CD1c-positive myeloid dendritic cell (primary cell): ENCODE data around the gene COBL.

Experiments used
- DNase-seq: peaks from one replicate; pipeline ENCODE4 v3.0.0-alpha.2; 2016; ENCODE audit errors: extremely low spot score

The COBL gene

DNA sequence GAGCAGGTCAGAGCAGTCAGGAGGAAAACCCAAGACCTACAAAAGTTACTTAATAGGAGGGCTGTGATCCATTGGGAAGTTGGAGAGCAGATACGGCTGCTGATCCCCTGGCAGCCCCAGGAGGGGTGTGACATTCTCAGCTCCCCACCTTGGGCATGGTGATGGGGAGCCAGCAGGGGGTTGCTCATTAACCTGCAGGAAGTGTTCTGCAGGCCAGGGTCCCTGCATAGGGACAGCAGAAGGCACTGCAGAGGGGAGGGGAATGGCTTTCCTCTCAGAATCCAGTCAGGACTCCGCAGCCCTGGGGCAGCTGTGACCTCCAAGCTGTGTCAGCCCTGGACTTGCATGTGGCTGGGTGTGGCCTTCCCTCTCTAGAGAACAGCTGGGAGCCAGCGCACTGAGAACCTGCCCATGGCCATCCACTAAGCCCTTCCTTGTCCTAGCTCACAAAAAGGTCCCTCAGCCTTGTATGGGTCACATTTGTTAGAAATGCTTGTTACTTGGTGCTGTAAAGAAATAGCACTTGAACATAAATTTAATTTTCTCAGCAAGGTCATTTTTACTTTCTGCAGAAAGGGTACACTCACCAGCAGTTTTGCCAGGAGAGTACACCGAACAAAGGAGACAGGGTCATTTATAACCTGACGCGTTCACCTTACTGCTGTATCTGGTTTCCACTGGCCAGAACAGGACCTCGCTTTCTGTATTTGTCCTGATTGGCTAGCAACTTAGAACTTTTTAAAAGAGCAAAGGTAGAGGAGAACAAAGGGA is 169.6 kb downstream of the COBL start:
- DNase-seq: no peak

DNA sequence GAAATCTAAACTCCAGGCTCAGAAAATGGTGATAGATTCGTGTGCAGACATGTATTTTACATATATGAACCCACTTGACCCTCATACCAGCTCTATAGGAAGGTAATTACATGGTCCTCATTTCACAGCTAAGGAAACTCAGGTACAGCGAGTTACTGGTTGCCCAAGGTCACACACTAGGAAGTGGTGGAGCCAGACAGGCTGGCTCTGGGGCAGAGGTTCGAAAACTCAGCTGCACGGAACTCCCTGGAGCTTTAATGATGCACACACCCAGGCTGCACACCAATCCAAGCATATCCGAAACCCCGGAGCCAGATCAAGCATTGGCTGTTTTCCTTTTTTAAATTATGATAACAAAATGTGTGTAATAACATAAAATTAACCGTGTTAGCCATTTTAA is 172.4 kb downstream of the COBL start:
- no peak for DNase-seq

- DNase-seq: no peak
Measured at GRCh38 chr7:51142741-51143385, 173.7 kb downstream of the COBL start.

- peak; percentile 33 for DNase-seq
Measured at GRCh38 chr7:51141451-51142003, 175.1 kb downstream of the COBL start.

GRCh38 chr7:51140199-51141164 is 176.1 kb downstream of the COBL start:
- no peak for DNase-seq

GRCh38 chr7:51139796-51140195 is 176.8 kb downstream of the COBL start:
- DNase-seq: no peak

DNA sequence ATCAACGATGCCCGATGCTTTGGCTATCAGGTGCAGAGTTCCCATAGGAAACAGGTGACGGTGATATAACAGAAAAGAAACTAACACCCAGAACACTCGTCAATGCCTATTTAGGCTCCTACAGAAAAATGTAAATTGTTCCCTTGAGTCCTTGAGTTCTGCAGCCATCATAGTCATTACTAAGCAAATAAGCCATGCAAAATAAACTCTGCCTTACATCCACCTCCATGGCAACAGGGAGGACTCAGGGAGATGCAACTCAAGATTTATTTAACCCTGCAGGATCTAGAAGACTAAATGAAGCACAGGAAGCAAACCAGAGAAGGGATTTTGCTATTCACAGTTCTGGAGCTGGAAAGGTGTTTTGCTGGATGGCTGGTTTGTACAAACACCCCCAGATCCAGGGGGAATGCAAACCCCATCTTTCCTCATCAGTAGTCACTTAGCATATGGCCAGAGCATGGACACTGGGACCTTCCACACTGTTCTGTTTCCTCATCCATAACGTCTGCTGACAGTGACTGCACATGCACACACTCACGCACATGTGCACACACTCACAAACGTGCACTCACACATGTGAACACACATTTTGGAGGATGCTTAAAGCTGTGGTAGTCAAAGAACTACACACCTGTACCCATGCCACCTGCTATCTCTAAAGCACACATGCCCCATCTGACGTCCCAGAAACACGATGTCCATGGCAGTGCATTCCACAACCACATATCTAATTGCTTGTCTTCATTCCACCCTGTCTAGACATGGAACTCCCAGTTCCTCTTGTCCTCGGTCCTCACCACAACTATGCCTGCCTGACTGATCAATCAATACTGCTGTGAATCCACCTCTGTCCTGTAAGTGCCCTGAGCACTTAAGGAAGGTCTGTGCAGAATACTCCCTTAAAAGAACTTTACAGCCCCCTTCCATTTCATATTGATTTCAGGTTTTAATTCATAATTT is 178.2 kb downstream of the COBL start:
- DNase-seq: no peak

- DNase-seq: no peak
Measured at GRCh38 chr7:51135576-51135975, 181.0 kb downstream of the COBL start.

DNA sequence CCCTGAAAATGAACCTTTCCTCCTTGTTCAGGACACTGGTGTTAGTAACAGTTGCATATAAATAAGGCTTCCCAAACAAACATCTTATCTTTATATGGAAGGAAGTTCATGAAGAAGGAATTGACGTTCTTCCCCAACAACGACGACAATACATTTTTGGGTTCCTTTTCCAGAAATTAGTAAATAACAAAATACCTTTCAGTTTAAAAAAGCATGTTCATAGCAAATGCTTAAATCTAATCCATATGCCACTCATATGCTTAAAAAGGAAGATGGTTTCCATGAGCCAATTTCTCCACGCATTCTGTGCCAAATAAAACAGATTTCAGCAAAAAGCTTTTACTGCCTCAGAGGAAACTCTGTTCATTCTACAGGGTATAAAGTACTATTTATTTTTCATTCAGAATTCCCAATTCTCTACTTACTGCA is 182.6 kb downstream of the COBL start:
- DNase-seq: no peak

DNA sequence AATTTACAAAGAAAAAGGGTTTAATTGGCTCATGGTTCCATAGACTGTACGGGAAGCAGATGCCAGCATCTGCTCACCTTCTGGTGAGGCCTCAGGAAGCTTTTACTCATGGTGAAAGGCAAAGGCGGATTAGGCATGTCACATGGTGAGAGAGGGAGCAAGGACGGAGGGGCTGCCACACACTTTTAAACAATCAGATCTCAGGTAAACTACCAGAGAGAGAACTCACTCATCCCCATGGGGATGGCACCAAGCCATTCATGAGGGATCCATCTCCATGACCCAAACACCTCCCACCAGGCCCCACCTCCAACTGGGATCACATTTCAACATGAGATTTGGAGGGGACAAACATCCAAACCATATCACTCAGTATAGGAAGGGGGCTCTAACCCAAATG is 183.9 kb downstream of the COBL start:
- DNase-seq: no peak

- no peak for DNase-seq
Measured at GRCh38 chr7:51129527-51130472, 186.8 kb downstream of the COBL start.

DNA sequence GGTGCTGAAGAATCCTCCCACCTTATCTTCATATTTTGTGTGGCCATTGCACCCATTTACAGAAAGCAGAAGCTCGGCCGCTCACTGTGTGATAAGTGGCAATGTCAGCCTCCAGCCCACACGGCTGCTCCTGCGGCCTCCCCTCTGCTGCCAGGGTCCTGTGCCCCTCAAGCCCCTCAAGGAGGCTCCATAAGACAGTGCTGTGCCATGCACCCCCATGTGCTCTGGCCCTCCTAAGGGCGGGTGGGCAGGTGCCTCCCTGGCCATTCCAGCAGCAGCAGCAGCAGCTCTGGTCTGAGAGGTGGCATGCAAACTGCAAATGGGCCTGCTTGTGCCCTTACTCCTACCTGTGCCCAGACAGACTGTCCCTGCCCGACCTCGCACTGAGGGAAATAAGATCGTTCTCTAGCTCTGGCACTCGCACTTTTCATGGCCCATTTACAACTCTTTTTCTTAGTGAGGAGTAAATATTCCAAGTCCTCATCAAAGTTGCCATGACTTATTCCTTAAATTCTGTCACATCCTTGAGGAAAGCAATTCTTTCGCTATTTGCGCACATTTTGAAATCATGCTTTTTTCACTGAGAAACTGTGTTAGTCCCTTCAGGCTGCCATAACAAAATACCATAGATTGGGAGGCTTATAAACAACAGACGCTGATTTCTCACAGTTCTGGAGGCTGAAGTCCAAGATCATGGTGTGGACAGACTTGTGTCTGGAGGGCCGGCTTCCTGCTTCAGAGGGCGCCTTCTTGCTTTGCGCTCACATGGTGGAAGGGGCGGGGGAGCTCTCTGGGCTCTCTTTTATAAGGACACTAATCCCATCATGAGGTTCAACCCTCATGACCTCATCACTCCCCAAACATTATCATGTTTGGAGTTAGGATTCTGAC is 187.8 kb downstream of the COBL start:
- no peak for DNase-seq

- DNase-seq: no peak
Measured at GRCh38 chr7:51127618-51127904, 189.0 kb downstream of the COBL start.

DNA sequence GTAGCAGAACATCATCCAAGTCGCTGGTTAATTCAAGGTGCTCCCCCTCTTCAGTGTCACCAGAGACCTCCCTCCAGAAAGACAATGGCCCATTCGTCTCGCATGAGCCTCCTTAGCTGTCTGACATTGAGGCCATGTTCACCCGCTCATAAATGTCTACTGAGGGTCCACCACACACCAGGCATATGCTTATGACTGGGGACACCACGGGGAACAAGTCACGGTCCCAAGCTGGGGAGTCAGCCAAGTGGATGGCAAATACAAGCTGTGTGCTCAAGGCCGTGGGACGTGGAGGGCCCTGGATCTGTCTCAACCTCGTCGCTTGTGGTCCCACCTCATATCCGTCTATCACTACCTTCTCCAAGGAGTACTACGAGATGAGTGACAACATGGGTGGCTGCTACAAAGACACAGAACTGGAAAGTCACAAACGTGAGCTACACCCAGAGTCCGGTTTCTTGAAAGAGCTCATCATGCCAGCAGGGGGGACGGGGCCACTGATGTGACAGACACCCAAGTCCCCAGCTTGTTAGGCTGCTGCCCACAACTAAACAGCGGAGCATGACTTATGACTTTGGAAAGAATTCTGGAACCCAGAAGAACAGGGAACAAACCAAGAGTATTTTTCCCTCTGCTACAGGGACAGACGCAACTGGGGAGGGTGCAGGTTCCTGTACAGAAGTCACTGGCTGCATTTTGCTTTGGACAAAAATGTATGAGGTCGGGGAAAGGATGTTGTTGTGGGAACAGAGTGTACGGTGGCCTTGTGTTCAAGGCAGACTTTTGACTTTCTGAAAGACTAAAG is 189.6 kb downstream of the COBL start:
- DNase-seq: no peak

DNA sequence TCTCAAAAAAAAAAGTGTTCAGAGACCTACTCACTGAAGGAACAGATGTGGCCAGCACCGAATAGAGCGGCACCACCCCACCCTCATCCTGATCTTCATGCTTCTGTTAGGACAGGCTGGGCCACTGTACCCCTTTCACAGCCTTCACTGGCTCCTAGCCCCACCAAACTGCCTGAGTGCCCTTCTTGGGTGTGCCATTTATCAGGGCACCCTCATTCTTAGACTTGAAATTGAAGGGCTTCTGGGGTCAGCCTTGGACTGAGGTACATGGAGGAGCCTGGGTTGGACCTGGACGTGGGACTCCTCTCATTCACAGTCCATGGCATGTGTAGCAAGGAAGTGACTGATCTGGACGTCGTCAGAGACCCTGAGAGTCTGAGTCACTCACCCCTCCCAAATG is 190.3 kb downstream of the COBL start:
- no peak for DNase-seq

DNA sequence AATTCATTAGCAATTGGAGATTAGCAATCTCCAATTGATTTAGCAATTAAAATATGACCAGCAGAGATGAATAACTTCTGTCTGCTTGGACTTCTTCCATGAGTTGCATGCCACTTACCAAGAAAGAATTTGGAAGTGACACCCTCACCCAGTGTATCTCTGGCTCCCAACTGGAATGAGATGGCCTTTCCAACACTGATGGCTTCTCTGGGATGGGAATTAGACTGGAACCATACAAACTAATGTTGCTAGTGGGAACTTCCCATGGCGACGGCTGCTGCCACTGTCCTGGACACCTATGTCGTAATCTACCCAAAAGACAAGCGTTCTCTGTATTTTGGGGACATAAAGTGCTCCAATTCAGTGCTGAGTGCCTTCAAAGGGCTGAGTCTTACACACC is 192.3 kb downstream of the COBL start:
- DNase-seq: peak; percentile 2

DNA sequence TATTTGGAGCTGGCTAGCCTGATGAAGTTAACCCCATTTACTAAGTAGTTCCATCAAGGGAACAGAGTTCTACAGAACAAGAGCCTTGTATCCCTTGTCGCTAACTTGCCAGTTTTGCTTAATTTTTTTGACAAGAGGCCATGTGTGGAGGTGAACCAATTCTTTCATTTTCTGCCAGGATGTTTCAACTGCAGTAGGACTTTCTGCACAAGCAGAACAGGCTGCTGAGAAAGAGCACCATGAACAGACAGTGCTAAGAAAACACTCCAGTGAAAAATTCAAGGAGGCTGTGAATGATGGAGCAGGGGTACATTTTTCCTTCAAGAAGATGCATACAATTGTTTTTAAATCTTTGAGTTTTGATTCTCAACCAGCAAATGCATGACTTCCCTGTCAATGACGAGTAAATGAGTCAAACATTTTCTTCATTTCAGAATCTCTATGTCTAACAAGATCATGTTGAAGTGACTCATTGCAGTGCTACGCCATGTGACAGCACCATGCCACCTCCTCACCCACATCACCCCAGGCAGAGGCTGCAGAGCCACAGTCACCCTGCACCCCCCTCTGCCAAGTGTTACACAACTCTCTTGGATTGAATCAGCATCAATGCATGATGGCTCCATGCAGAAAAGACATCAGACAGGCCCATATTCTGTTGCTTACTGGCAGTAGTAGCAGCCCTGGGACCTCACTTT is 193.1 kb downstream of the COBL start:
- peak; percentile 91 for DNase-seq
